GM23338 (cell line): ENCODE data around the gene ARPC2. TPM values are rescaled to one million over a fixed set of nuclear protein-coding genes. Genes with fewer than 3 reads are reported as not detected.

Experiments
- ATAC-seq: fragments of 200-7000 bp; cut with Tn5 transposase; 3 replicates; pipeline ENCODE4 v1.9.1; 2020
- DNase-seq: peaks from one replicate; pipeline ENCODE4 v3.0.0-alpha.2; 2015; ENCODE audit warnings: low spot score
- H2AFZ ChIP-seq: fragments of 200-600 bp; sonication (generic); 2 replicates; pipeline ENCODE4 v1.8.0; 2016; ENCODE audit warnings: antibody characterized with exemption, mild to moderate bottlenecking, moderate library complexity
- H3F3A ChIP-seq: fragments of 200-600 bp; sonication (generic); replicated peaks from 2 replicates; pipeline ENCODE4 v1.8.0; 2017; ENCODE audit warnings: antibody characterized with exemption, mixed run types, low read depth
- H3K27ac ChIP-seq: fragments of 200-600 bp; sonication (generic); 2 replicates; pipeline ENCODE4 v1.6.1; 2016; ENCODE audit warnings: low read depth
- H3K27me3 ChIP-seq: fragments of 200-600 bp; sonication (generic); 2 replicates; pipeline ENCODE4 v1.8.0; 2016; ENCODE audit warnings: mild to moderate bottlenecking, mixed run types, moderate library complexity; ENCODE audit not compliant: insufficient read depth
- H3K36me3 ChIP-seq: fragments of 200-600 bp; sonication (generic); 2 replicates; pipeline ENCODE4 v1.8.0; 2016; ENCODE audit warnings: mild to moderate bottlenecking; ENCODE audit not compliant: insufficient read depth
- H3K4me1 ChIP-seq: fragments of 200-600 bp; sonication (generic); 2 replicates; pipeline ENCODE4 v1.8.0; 2016; ENCODE audit warnings: mild to moderate bottlenecking, moderate library complexity; ENCODE audit not compliant: insufficient read depth
- H3K4me2 ChIP-seq: fragments of 200-600 bp; sonication (generic); 2 replicates; pipeline ENCODE4 v1.7.1; 2017; ENCODE audit warnings: mixed run types
- H3K4me3 ChIP-seq: fragments of 200-600 bp; sonication (generic); 2 replicates; pipeline ENCODE4 v1.6.1; 2016; ENCODE audit warnings: mixed run types
- H3K79me2 ChIP-seq: fragments of 200-600 bp; sonication (generic); replicated peaks from 2 replicates; pipeline ENCODE4 v1.8.0; 2017; ENCODE audit warnings: mild to moderate bottlenecking; ENCODE audit not compliant: insufficient read depth
- H3K9me2 ChIP-seq: fragments of 200-600 bp; sonication (generic); 2 replicates; pipeline ENCODE4 v1.8.0; 2017; ENCODE audit not compliant: insufficient read depth
- H4K20me1 ChIP-seq: fragments of 200-600 bp; sonication (generic); replicated peaks from 2 replicates; pipeline ENCODE4 v1.8.0; 2017; ENCODE audit warnings: mild to moderate bottlenecking; ENCODE audit not compliant: insufficient read depth
- H3K27ac Mint-ChIP-seq: 2 replicates; pipeline ENCODE4 v1.8.0; 2020; ENCODE audit warnings: inconsistent platforms, mild to moderate bottlenecking, moderate library complexity, mixed read lengths
- H3K27me3 Mint-ChIP-seq: 3 replicates; pipeline ENCODE4 v1.8.0; 2022; ENCODE audit warnings: low read depth, mild to moderate bottlenecking, moderate library complexity, mixed read lengths, inconsistent platforms; ENCODE audit not compliant: insufficient read depth, poor library complexity
- H3K36me3 Mint-ChIP-seq: 3 replicates; pipeline ENCODE4 v1.8.0; 2021; ENCODE audit warnings: low read depth, mild to moderate bottlenecking, inconsistent platforms, moderate library complexity, mixed read lengths
- H3K4me1 Mint-ChIP-seq: 3 replicates; pipeline ENCODE4 v1.8.0; 2020; ENCODE audit warnings: mild to moderate bottlenecking, inconsistent platforms, mixed read lengths
- H3K4me3 Mint-ChIP-seq: 3 replicates; pipeline ENCODE4 v1.8.0; 2021; ENCODE audit warnings: moderate library complexity, mild to moderate bottlenecking, inconsistent platforms, mixed read lengths
- H3K9me3 Mint-ChIP-seq: 3 replicates; pipeline ENCODE4 v1.8.0; 2020; ENCODE audit warnings: moderate library complexity, mild to moderate bottlenecking, inconsistent platforms, mixed read lengths
- CREB1 ChIP-seq: fragments of 250-450 bp; sonication (Bioruptor Pico); IDR thresholded peaks from 2 replicates; pipeline ENCODE4 v1.5.0; 2020; ENCODE audit warnings: low read depth, mild to moderate bottlenecking, moderate library complexity
- EZH2 ChIP-seq: fragments of 200-600 bp; sonication (generic); IDR thresholded peaks from one replicate; pipeline ENCODE4 v1.8.0; 2017; ENCODE audit warnings: antibody characterized with exemption, mild to moderate bottlenecking, low read depth; ENCODE audit not compliant: unreplicated experiment
- EZH2phosphoT487 ChIP-seq: fragments of 200-600 bp; sonication (generic); IDR thresholded peaks from one replicate; pipeline ENCODE4 v1.8.1; 2018; ENCODE audit warnings: antibody characterized with exemption; ENCODE audit not compliant: unreplicated experiment
- JUNB ChIP-seq: IDR thresholded peaks from one replicate; pipeline ENCODE4 v1.6.1; 2016; ENCODE audit warnings: antibody characterized with exemption; ENCODE audit not compliant: unreplicated experiment
- NANOG ChIP-seq: IDR thresholded peaks from 2 replicates; pipeline ENCODE4 v1.6.1; 2016; ENCODE audit warnings: antibody characterized with exemption, borderline replicate concordance
- POLR2AphosphoS5 ChIP-seq: IDR thresholded peaks from 2 replicates; pipeline ENCODE4 v1.6.1; 2016; ENCODE audit warnings: antibody characterized with exemption, low read depth
- STAT1 ChIP-seq: IDR thresholded peaks from one replicate; pipeline ENCODE4 v1.6.1; 2016; ENCODE audit warnings: antibody characterized with exemption; ENCODE audit not compliant: unreplicated experiment
- ZNF114 ChIP-seq: fragments of 250-450 bp; sonication (Bioruptor Pico); IDR thresholded peaks from 2 replicates; pipeline ENCODE4 v1.5.0; 2020; ENCODE audit warnings: mild to moderate bottlenecking, moderate library complexity
- ZNF331 ChIP-seq: fragments of 250-450 bp; sonication (Bioruptor Pico); IDR thresholded peaks from 2 replicates; pipeline ENCODE4 v1.5.0; 2020; ENCODE audit warnings: low read depth, mild to moderate bottlenecking, moderate library complexity
- polyA plus RNA-seq: library from polyadenylated mRNA; unstranded; fragments of >200 nt; fragmentation: Nextera tagmentation; extraction: Ambion mirVana; gene quantifications from 2 replicates; pipeline ENCODE4 v1.2.1, GENCODE V29; 2016
- total RNA-seq: library from RNA; depleted of rRNA; stranded (reverse); fragments of >200 nt; shearing (Covaris generic); gene quantifications from 2 replicates; pipeline ENCODE4 v1.2.3, GENCODE V29; 2014
- TF ChIP-seq, protein P1 (sequence below): fragments of 250-450 bp; sonication (Bioruptor Pico); IDR thresholded peaks from 2 replicates; pipeline ENCODE4 v1.5.0; 2020; ENCODE audit warnings: mild to moderate bottlenecking, moderate library complexity
- TF ChIP-seq, protein P2 (sequence below): IDR thresholded peaks from 2 replicates; pipeline ENCODE4 v1.6.1; 2016; ENCODE audit warnings: antibody characterized with exemption
- TF ChIP-seq, protein P3 (sequence below): IDR thresholded peaks from one replicate; pipeline ENCODE4 v1.6.1; 2018; ENCODE audit warnings: antibody characterized with exemption; ENCODE audit not compliant: unreplicated experiment
- TF ChIP-seq, protein P4 (sequence below), 2 experiments: fragments of 200-600 bp in 1 of 2; sonication (generic) in 1 of 2; conservative IDR thresholded peaks; 2 replicates each; pipeline versions ENCODE4 v1.5.1 to v1.6.1; 2016 to 2017; ENCODE audit warnings: antibody characterized with exemption in 2 of 2, low read depth in 2 of 2, mild to moderate bottlenecking in 2 of 2, moderate library complexity in 1 of 2

ARPC2 gene
- total and polyA plus RNA-seq, 2 experiments from 2014 or later = 217 to 271 TPM

DNA sequence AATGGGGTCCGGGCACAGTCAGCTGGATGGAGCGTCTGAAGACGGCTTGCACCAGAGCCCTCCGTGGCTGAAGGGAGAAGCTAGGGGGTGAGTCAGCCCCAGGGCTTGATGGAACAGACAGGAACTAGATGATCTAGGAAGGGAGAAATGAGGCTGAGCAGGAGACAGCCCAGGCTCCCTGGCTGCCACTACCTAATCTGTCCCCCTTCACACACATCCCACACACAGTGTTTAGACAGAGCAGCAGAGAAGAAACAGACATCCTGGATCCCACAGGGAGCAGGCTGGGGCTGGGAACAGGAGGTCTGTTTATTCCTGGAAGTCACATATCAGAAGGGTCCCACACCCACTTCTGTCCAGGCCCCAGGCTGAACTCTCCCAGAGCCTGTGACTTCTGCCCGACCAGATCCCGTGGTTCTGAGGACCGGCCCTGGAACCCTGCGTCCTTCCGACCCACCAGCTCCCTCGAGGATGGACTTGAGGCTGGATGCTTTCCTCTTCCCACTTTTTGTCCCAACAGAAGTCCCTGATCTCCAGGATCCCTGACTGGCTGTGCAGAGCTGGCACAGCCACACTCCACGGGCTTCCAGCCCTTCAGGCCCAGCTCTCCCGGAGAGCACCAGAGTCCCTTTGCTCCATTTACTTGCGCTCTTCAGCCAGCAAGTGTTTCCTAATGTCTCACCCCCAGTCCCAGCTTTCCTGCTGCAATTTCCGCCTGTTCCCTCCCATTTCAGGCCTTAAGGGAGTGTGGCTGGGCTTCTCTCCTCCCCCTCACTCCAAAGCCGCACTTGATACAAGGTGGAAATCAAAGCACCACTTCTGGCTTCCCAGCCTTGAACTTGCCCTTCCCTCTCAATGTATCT, 42.3 kb downstream of the ARPC2 start:
- Histone ChIP-seq H2AFZ (no peak overlapping the region), H3F3A (peaks cover 14% of the 10 kb centered on the region), H4K20me1 (peaks cover 4% of the 10 kb centered on the region; the same call in 1 of the 2 replicates), H3K79me2 (no peaks in the 10 kb centered on the region), H3K27me3 (no peaks in the 10 kb centered on the region), H3K9me2 (no peaks in the 10 kb centered on the region), H3K36me3 (peaks cover 18% of the 10 kb centered on the region; the same call in 1 of the 2 replicates), H3K4me3 (no peak overlapping the region), H3K4me1 (peaks cover 29% of the 10 kb centered on the region), H3K27ac (peak overlapping the region; percentile 45; the same call in 1 of the 2 replicates), H3K4me2 (no peak overlapping the region)
- Mint-ChIP-seq H3K27ac (peak overlapping the region; percentile 82), H3K4me1 (peaks cover 33% of the 10 kb centered on the region), H3K4me3 (no peak overlapping the region), H3K27me3 (peaks cover 16% of the 10 kb centered on the region), H3K36me3 (peaks cover 32% of the 10 kb centered on the region), H3K9me3 (no peaks in the 10 kb centered on the region)
- DNase-seq = peak; percentile 24
- TF ChIP-seq JUNB (no peak), NANOG (no peak), ZNF331 (CRISPR knock-in tag) (no peak), ZNF114 (CRISPR knock-in tag) (no peak), STAT1 (no peak), EZH2 (no peak), CREB1 (CRISPR knock-in tag) (no peak), POLR2AphosphoS5 (no peak), EZH2phosphoT487 (no peak)
- TF ChIP-seq, protein P1, sequence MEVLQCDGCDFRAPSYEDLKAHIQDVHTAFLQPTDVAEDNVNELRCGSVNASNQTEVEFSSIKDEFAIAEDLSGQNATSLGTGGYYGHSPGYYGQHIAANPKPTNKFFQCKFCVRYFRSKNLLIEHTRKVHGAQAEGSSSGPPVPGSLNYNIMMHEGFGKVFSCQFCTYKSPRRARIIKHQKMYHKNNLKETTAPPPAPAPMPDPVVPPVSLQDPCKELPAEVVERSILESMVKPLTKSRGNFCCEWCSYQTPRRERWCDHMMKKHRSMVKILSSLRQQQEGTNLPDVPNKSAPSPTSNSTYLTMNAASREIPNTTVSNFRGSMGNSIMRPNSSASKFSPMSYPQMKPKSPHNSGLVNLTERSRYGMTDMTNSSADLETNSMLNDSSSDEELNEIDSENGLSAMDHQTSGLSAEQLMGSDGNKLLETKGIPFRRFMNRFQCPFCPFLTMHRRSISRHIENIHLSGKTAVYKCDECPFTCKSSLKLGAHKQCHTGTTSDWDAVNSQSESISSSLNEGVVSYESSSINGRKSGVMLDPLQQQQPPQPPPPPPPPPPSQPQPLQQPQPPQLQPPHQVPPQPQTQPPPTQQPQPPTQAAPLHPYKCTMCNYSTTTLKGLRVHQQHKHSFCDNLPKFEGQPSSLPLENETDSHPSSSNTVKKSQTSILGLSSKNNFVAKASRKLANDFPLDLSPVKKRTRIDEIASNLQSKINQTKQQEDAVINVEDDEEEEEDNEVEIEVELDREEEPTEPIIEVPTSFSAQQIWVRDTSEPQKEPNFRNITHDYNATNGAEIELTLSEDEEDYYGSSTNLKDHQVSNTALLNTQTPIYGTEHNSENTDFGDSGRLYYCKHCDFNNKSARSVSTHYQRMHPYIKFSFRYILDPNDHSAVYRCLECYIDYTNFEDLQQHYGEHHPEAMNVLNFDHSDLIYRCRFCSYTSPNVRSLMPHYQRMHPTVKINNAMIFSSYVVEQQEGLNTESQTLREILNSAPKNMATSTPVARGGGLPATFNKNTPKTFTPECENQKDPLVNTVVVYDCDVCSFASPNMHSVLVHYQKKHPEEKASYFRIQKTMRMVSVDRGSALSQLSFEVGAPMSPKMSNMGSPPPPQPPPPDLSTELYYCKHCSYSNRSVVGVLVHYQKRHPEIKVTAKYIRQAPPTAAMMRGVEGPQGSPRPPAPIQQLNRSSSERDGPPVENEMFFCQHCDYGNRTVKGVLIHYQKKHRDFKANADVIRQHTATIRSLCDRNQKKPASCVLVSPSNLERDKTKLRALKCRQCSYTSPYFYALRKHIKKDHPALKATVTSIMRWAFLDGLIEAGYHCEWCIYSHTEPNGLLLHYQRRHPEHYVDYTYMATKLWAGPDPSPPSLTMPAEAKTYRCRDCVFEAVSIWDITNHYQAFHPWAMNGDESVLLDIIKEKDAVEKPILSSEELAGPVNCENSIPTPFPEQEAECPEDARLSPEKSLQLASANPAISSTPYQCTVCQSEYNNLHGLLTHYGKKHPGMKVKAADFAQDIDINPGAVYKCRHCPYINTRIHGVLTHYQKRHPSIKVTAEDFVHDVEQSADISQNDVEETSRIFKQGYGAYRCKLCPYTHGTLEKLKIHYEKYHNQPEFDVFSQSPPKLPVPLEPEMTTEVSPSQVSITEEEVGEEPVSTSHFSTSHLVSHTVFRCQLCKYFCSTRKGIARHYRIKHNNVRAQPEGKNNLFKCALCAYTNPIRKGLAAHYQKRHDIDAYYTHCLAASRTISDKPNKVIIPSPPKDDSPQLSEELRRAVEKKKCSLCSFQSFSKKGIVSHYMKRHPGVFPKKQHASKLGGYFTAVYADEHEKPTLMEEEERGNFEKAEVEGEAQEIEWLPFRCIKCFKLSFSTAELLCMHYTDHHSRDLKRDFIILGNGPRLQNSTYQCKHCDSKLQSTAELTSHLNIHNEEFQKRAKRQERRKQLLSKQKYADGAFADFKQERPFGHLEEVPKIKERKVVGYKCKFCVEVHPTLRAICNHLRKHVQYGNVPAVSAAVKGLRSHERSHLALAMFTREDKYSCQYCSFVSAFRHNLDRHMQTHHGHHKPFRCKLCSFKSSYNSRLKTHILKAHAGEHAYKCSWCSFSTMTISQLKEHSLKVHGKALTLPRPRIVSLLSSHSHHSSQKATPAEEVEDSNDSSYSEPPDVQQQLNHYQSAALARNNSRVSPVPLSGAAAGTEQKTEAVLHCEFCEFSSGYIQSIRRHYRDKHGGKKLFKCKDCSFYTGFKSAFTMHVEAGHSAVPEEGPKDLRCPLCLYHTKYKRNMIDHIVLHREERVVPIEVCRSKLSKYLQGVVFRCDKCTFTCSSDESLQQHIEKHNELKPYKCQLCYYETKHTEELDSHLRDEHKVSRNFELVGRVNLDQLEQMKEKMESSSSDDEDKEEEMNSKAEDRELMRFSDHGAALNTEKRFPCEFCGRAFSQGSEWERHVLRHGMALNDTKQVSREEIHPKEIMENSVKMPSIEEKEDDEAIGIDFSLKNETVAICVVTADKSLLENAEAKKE (CRISPR knock-in tag) = no peak
- TF ChIP-seq, protein P2, sequence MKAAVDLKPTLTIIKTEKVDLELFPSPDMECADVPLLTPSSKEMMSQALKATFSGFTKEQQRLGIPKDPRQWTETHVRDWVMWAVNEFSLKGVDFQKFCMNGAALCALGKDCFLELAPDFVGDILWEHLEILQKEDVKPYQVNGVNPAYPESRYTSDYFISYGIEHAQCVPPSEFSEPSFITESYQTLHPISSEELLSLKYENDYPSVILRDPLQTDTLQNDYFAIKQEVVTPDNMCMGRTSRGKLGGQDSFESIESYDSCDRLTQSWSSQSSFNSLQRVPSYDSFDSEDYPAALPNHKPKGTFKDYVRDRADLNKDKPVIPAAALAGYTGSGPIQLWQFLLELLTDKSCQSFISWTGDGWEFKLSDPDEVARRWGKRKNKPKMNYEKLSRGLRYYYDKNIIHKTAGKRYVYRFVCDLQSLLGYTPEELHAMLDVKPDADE = no peak
- TF ChIP-seq, protein P3, sequence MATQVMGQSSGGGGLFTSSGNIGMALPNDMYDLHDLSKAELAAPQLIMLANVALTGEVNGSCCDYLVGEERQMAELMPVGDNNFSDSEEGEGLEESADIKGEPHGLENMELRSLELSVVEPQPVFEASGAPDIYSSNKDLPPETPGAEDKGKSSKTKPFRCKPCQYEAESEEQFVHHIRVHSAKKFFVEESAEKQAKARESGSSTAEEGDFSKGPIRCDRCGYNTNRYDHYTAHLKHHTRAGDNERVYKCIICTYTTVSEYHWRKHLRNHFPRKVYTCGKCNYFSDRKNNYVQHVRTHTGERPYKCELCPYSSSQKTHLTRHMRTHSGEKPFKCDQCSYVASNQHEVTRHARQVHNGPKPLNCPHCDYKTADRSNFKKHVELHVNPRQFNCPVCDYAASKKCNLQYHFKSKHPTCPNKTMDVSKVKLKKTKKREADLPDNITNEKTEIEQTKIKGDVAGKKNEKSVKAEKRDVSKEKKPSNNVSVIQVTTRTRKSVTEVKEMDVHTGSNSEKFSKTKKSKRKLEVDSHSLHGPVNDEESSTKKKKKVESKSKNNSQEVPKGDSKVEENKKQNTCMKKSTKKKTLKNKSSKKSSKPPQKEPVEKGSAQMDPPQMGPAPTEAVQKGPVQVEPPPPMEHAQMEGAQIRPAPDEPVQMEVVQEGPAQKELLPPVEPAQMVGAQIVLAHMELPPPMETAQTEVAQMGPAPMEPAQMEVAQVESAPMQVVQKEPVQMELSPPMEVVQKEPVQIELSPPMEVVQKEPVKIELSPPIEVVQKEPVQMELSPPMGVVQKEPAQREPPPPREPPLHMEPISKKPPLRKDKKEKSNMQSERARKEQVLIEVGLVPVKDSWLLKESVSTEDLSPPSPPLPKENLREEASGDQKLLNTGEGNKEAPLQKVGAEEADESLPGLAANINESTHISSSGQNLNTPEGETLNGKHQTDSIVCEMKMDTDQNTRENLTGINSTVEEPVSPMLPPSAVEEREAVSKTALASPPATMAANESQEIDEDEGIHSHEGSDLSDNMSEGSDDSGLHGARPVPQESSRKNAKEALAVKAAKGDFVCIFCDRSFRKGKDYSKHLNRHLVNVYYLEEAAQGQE = no peak
- TF ChIP-seq, protein P4, sequence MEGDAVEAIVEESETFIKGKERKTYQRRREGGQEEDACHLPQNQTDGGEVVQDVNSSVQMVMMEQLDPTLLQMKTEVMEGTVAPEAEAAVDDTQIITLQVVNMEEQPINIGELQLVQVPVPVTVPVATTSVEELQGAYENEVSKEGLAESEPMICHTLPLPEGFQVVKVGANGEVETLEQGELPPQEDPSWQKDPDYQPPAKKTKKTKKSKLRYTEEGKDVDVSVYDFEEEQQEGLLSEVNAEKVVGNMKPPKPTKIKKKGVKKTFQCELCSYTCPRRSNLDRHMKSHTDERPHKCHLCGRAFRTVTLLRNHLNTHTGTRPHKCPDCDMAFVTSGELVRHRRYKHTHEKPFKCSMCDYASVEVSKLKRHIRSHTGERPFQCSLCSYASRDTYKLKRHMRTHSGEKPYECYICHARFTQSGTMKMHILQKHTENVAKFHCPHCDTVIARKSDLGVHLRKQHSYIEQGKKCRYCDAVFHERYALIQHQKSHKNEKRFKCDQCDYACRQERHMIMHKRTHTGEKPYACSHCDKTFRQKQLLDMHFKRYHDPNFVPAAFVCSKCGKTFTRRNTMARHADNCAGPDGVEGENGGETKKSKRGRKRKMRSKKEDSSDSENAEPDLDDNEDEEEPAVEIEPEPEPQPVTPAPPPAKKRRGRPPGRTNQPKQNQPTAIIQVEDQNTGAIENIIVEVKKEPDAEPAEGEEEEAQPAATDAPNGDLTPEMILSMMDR (conservative IDR thresholded peaks at IDR 0.05; ENCODE audit: low read depth in 2 of 2) = no peak
- no peak for ATAC-seq
